ENCODE results near the gene SYT9. TPM values are rescaled to one million over a fixed set of nuclear protein-coding genes. Genes with fewer than 3 reads are reported as not detected.

SYT9 gene
- total RNA-seq, 1 donor from 2014 or later, result 0.07 TPM

- Mint-ChIP-seq H3K36me3 (ENCODE audit: low read depth) (no peaks in the 10 kb centered on the region), H3K4me3 (ENCODE audit: unreplicated experiment) (no peak overlapping the region), H3K4me1 (ENCODE audit: low read depth) (peaks cover 6% of the 10 kb centered on the region), H3K27me3 (ENCODE audit: low read depth) (peaks cover 3% of the 10 kb centered on the region), H3K9me3 (ENCODE audit: low read depth) (no peaks in the 10 kb centered on the region), H3K27ac (ENCODE audit: unreplicated experiment) (no peak overlapping the region)
- no peak for DNase-seq (ENCODE audit: low spot score)
- TF ChIP-seq CTCF (IDR thresholded peaks at IDR 0.05), result no peak
Observed at GRCh38 chr11:7279676-7280075, 28.0 kb downstream of the SYT9 start.

GRCh38 chr11:7281079-7281478 lies 29.4 kb downstream of the SYT9 start:
- DNase-seq (ENCODE audit: low spot score), result no peak
- Mint-ChIP-seq H3K9me3 (ENCODE audit: low read depth) (no peaks in the 10 kb centered on the region), H3K27ac (ENCODE audit: unreplicated experiment) (no peak overlapping the region)

GRCh38 chr11:7281809-7282208 lies 30.1 kb downstream of the SYT9 start:
- no peaks in the 10 kb centered on the region for H3K36me3 Mint-ChIP-seq (ENCODE audit: low read depth)
- no peak for TF ChIP-seq CTCF (IDR thresholded peaks at IDR 0.05)

More at GRCh38 chr11:7281079-7281478, 29.4 kb downstream of the SYT9 start:
- no peak for TF ChIP-seq CTCF (IDR thresholded peaks at IDR 0.05)
- H3K27me3 Mint-ChIP-seq (ENCODE audit: low read depth), result peaks cover 1% of the 10 kb centered on the region
- H3K4me3 Mint-ChIP-seq (ENCODE audit: unreplicated experiment), result no peak overlapping the region
- H3K4me1 Mint-ChIP-seq (ENCODE audit: low read depth), result peaks cover 6% of the 10 kb centered on the region
- H3K36me3 Mint-ChIP-seq (ENCODE audit: low read depth), result no peaks in the 10 kb centered on the region

GRCh38 chr11:7286178-7286577 lies 34.5 kb downstream of the SYT9 start:
- Mint-ChIP-seq H3K4me1 (ENCODE audit: low read depth) (peaks cover 3% of the 10 kb centered on the region), H3K9me3 (ENCODE audit: low read depth) (peaks cover 6% of the 10 kb centered on the region)

More at GRCh38 chr11:7281809-7282208, 30.1 kb downstream of the SYT9 start:
- H3K27me3 Mint-ChIP-seq (ENCODE audit: low read depth), result no peaks in the 10 kb centered on the region
- peaks cover 4% of the 10 kb centered on the region for H3K9me3 Mint-ChIP-seq (ENCODE audit: low read depth)
- DNase-seq (ENCODE audit: low spot score), result no peak
- no peak overlapping the region for H3K4me3 Mint-ChIP-seq (ENCODE audit: unreplicated experiment)
- H3K27ac Mint-ChIP-seq (ENCODE audit: unreplicated experiment), result no peak overlapping the region
- H3K4me1 Mint-ChIP-seq (ENCODE audit: low read depth), result peaks cover 6% of the 10 kb centered on the region

GRCh38 chr11:7291100-7291829 lies 39.6 kb downstream of the SYT9 start:
- TF ChIP-seq CTCF (IDR thresholded peaks at IDR 0.05), result no peak
- Mint-ChIP-seq H3K4me1 (ENCODE audit: low read depth) (no peaks in the 10 kb centered on the region), H3K4me3 (ENCODE audit: unreplicated experiment) (no peak overlapping the region), H3K36me3 (ENCODE audit: low read depth) (no peaks in the 10 kb centered on the region), H3K27ac (ENCODE audit: unreplicated experiment) (no peak overlapping the region), H3K27me3 (ENCODE audit: low read depth) (no peaks in the 10 kb centered on the region), H3K9me3 (ENCODE audit: low read depth) (peaks cover 12% of the 10 kb centered on the region)
- DNase-seq (ENCODE audit: low spot score), result no peak

More at GRCh38 chr11:7286178-7286577, 34.5 kb downstream of the SYT9 start:
- Mint-ChIP-seq H3K4me3 (ENCODE audit: unreplicated experiment) (no peak overlapping the region), H3K27ac (ENCODE audit: unreplicated experiment) (no peak overlapping the region), H3K27me3 (ENCODE audit: low read depth) (no peaks in the 10 kb centered on the region), H3K36me3 (ENCODE audit: low read depth) (no peaks in the 10 kb centered on the region)
- no peak for DNase-seq (ENCODE audit: low spot score)
- no peak for TF ChIP-seq CTCF (IDR thresholded peaks at IDR 0.05)
